ENCODE measurements around the gene ZBTB20.

ZBTB20 gene

DNA sequence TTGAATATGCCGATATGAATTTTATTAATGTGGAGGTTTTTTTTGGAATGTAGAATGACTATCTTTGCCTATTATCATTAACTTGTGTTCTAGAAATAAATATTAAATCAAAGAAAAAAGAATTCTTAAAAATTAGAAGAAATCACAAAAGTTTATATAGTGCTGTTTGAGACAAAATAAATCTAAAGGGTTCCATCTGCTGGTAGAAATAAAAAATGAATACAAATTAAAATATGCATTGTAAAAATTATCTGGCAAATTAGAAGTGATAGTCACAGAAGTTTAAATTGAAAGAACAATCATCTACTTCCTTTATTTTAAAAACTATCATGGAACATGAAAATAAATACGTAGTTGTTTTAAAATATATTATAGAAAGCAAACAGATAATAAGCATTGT, 22.7 kb upstream of the ZBTB20 start:
- Histone ChIP-seq H2AFZ (ENCODE audit: low read length) (no peak overlapping the region), H3K36me3 (replicated peaks; ENCODE audit: insufficient read depth, low read length) (no peaks in the 10 kb centered on the region), H3F3A (ENCODE audit: insufficient read depth, low read length) (no peaks in the 10 kb centered on the region), H4K20me1 (ENCODE audit: insufficient read depth, low read length) (no peaks in the 10 kb centered on the region), H3K9ac (ENCODE audit: low read length) (no peak overlapping the region), H3K79me2 (ENCODE audit: low read length) (no peaks in the 10 kb centered on the region), H3K27ac (ENCODE audit: low read length) (no peak overlapping the region), H3K9me3 (replicated peaks; ENCODE audit: insufficient read depth, low read length) (no peaks in the 10 kb centered on the region), H3K4me3 (ENCODE audit: low read length) (no peak overlapping the region), H3K27me3 (replicated peaks; ENCODE audit: insufficient read depth, low read length) (no peaks in the 10 kb centered on the region), H3K4me2 (ENCODE audit: low read depth, low read length) (no peak overlapping the region), H3K9me2 (replicated peaks; ENCODE audit: insufficient read depth, low read length) (no peaks in the 10 kb centered on the region), H3K4me1 (ENCODE audit: low read length) (peaks cover 3% of the 10 kb centered on the region; the same call in 1 of the 2 replicates)
- no peak for DNase-seq
- peak; percentile 24 for TF ChIP-seq CTCF (IDR thresholded peaks at IDR 0.05; ENCODE audit: low read length)
- no peak for TF ChIP-seq EZH2phosphoT487 (IDR thresholded peaks at IDR 0.05; ENCODE audit: low read length)
- no peak for TF ChIP-seq EZH2 (optimal IDR thresholded peaks at IDR 0.05; ENCODE audit: low read depth, low read length)

DNA sequence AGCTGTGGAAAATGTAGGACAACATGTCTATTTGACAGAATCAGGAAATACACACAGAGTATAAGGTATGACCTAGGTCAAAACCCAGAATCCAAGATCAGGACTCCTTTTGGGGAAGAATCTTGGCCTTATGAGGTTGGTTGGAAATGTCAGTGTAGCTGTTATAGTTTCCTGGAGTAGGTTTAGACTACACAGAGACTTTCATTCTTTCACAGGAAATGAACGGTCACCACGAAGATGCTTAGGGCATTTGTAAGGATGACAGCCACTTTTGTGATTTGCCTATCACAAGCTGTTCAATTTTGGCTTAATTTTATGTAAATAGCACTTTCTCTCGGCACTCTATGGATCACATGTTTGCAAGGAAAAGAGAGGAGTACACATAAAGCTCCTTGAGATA, 18.6 kb upstream of the ZBTB20 start:
- no peaks in the 10 kb centered on the region for H3K9me3 ChIP-seq (replicated peaks; ENCODE audit: insufficient read depth, low read length)
- no peak for DNase-seq
- no peak for TF ChIP-seq EZH2 (optimal IDR thresholded peaks at IDR 0.05; ENCODE audit: low read depth, low read length)
- TF ChIP-seq CTCF (IDR thresholded peaks at IDR 0.05; ENCODE audit: low read length), result no peak
- no peak for TF ChIP-seq EZH2phosphoT487 (IDR thresholded peaks at IDR 0.05; ENCODE audit: low read length)
- H3K4me2 ChIP-seq (ENCODE audit: low read depth, low read length), result no peak overlapping the region
- H2AFZ ChIP-seq (ENCODE audit: low read length), result no peak overlapping the region
- no peak overlapping the region for H3K27ac ChIP-seq (ENCODE audit: low read length)
- H3K4me1 ChIP-seq (ENCODE audit: low read length), result peaks cover 10% of the 10 kb centered on the region
- H4K20me1 ChIP-seq (ENCODE audit: insufficient read depth, low read length), result no peaks in the 10 kb centered on the region
- H3K4me3 ChIP-seq (ENCODE audit: low read length), result no peak overlapping the region
- no peaks in the 10 kb centered on the region for H3K36me3 ChIP-seq (replicated peaks; ENCODE audit: insufficient read depth, low read length)
- no peak overlapping the region for H3K9ac ChIP-seq (ENCODE audit: low read length)
- H3F3A ChIP-seq (ENCODE audit: insufficient read depth, low read length), result no peaks in the 10 kb centered on the region
- no peaks in the 10 kb centered on the region for H3K27me3 ChIP-seq (replicated peaks; ENCODE audit: insufficient read depth, low read length)
- H3K9me2 ChIP-seq (replicated peaks; ENCODE audit: insufficient read depth, low read length), result no peaks in the 10 kb centered on the region
- no peaks in the 10 kb centered on the region for H3K79me2 ChIP-seq (ENCODE audit: low read length)

GRCh38 chr3:115165266-115165665, 18.2 kb upstream of the ZBTB20 start:
- Histone ChIP-seq H4K20me1 (ENCODE audit: insufficient read depth, low read length) (no peaks in the 10 kb centered on the region), H3K4me3 (ENCODE audit: low read length) (no peak overlapping the region), H2AFZ (ENCODE audit: low read length) (no peak overlapping the region), H3K9ac (ENCODE audit: low read length) (no peak overlapping the region), H3K9me3 (replicated peaks; ENCODE audit: insufficient read depth, low read length) (no peaks in the 10 kb centered on the region), H3K4me1 (ENCODE audit: low read length) (peaks cover 14% of the 10 kb centered on the region), H3K79me2 (ENCODE audit: low read length) (no peaks in the 10 kb centered on the region), H3K4me2 (ENCODE audit: low read depth, low read length) (no peak overlapping the region), H3K27me3 (replicated peaks; ENCODE audit: insufficient read depth, low read length) (no peaks in the 10 kb centered on the region), H3K27ac (ENCODE audit: low read length) (no peak overlapping the region), H3K36me3 (replicated peaks; ENCODE audit: insufficient read depth, low read length) (no peaks in the 10 kb centered on the region), H3F3A (ENCODE audit: insufficient read depth, low read length) (no peaks in the 10 kb centered on the region), H3K9me2 (replicated peaks; ENCODE audit: insufficient read depth, low read length) (no peaks in the 10 kb centered on the region)
- no peak for DNase-seq
- TF ChIP-seq CTCF (IDR thresholded peaks at IDR 0.05; ENCODE audit: low read length), result no peak
- TF ChIP-seq EZH2 (optimal IDR thresholded peaks at IDR 0.05; ENCODE audit: low read depth, low read length), result no peak
- no peak for TF ChIP-seq EZH2phosphoT487 (IDR thresholded peaks at IDR 0.05; ENCODE audit: low read length)

Measured in MM.1S (cell line).